K562 (cell line): ENCODE results near the gene TOX3. TPM values are rescaled to one million over a fixed set of nuclear protein-coding genes. Genes with fewer than 3 reads are reported as not detected.

Source experiments
- ATAC-seq: fragments of 200-7000 bp; cut with Tn5 transposase; 3 replicates; pipeline ENCODE4 v1.9.1; 2020; ENCODE audit warnings: moderate library complexity
- BruUV-seq: library from RNA; stranded (reverse); fragments of 400-500 nt; replicated peaks from 2 replicates; lab custom pipeline; 2021; lab: Mats Ljungman, UMichigan
- CTCF ChIA-PET: fragments of 300-600 bp; formaldehyde crosslinking; extraction: SDS; loops from one replicate; lab custom pipeline; 2021; ENCODE audit warnings: low intra/inter-chr PET ratio; lab: Yijun Ruan, JAX
- POLR2A ChIA-PET: fragments of 300-600, 350-650 bp; sonication (Branson Sonifier 250); formaldehyde crosslinking; extraction: SDS; loops from one replicate; lab custom pipeline; 2021; ENCODE audit warnings: antibody characterized with exemption, inconsistent platforms; lab: Yijun Ruan, JAX
- DNase-seq, 4 experiments: peaks; one replicate each; pipeline versions ENCODE4 v3.0.0 to v3.0.0-alpha.2; 2011 to 2018; ENCODE audit warnings: low spot score in 3 of 4, mixed read lengths in 3 of 4; ENCODE audit errors: extremely low read depth in 1 of 4
- FAIRE-seq: peaks from 2 replicates; lab custom pipeline; 2011; peaks lifted over from hg19 to GRCh38; lab: Jason Lieb, UNC
- H2AFZ ChIP-seq: 2 replicates; pipeline ENCODE4 v1.6.0; 2011; ENCODE audit warnings: low read depth, low read length, control low read depth, inconsistent platforms
- H3K27ac ChIP-seq: fragments of 200-600 bp; 3 replicates; pipeline ENCODE4 v1.8.0; 2011; ENCODE audit warnings: low read depth, mild to moderate bottlenecking, control low read depth, inconsistent platforms, low read length, moderate library complexity, mixed read lengths; ENCODE audit errors: extremely low read depth
- H3K27me3 ChIP-seq, 2 experiments: fragments of 300-600 bp in 1 of 2; 2 replicates in 1 of 2; 3 replicates in 1 of 2; pipeline versions ENCODE4 v1.6.0 to v1.8.0; 2011; ENCODE audit warnings: inconsistent platforms in 2 of 2, low read length in 2 of 2, mild to moderate bottlenecking in 1 of 2, mixed read lengths in 1 of 2, moderate library complexity in 1 of 2; ENCODE audit not compliant: control insufficient read depth in 2 of 2, insufficient read depth in 2 of 2
- H3K36me3 ChIP-seq: fragments of 300-600 bp; 3 replicates; pipeline ENCODE4 v1.8.0; 2011; ENCODE audit warnings: mild to moderate bottlenecking, low read length, inconsistent platforms; ENCODE audit not compliant: control insufficient read depth, insufficient read depth
- H3K4me1 ChIP-seq, 2 experiments: fragments of 200-600 bp in 1 of 2; replicated peaks in 1 of 2; 2 replicates in 1 of 2; 3 replicates in 1 of 2; pipeline versions ENCODE4 v1.5.1 to v1.8.0; 2011; ENCODE audit warnings: inconsistent platforms in 2 of 2, low read length in 2 of 2, mild to moderate bottlenecking in 1 of 2, mixed read lengths in 1 of 2, moderate library complexity in 1 of 2; ENCODE audit not compliant: control insufficient read depth in 2 of 2, insufficient read depth in 2 of 2
- H3K4me2 ChIP-seq: 2 replicates; pipeline ENCODE4 v1.6.1; 2011; ENCODE audit warnings: low read length, control low read depth, inconsistent platforms, mixed read lengths; ENCODE audit not compliant: insufficient read depth
- H3K4me3 ChIP-seq: fragments of 200-600 bp; sonication (generic), shearing (Covaris generic); 2 replicates; pipeline ENCODE4 v1.5.1; 2016; ENCODE audit warnings: control low read depth, inconsistent platforms
- H3K79me2 ChIP-seq: fragments of 200-600 bp; 3 replicates; pipeline ENCODE4 v1.8.0; 2011; ENCODE audit warnings: low read length, inconsistent platforms; ENCODE audit not compliant: control insufficient read depth, insufficient read depth
- H3K9ac ChIP-seq, 2 experiments: 2 replicates each; pipeline versions ENCODE4 v1.6.0 to v1.6.1; 2011; ENCODE audit warnings: low read depth in 2 of 2, low read length in 2 of 2, control low read depth in 1 of 2, inconsistent platforms in 1 of 2, mild to moderate bottlenecking in 1 of 2, mixed read lengths in 1 of 2; ENCODE audit not compliant: insufficient read depth in 1 of 2
- H3K9me1 ChIP-seq: one replicate; pipeline ENCODE4 v1.6.0; 2011; ENCODE audit warnings: inconsistent platforms, mild to moderate bottlenecking, low read length, moderate library complexity; ENCODE audit not compliant: control insufficient read depth, insufficient read depth
- H3K9me3 ChIP-seq: replicated peaks from 2 replicates; pipeline ENCODE4 v1.5.1; 2011; ENCODE audit warnings: low read depth, low read length, inconsistent platforms; ENCODE audit not compliant: control insufficient read depth, insufficient read depth
- H4K20me1 ChIP-seq: replicated peaks from 2 replicates; pipeline ENCODE4 v1.6.1; 2011; ENCODE audit warnings: low read length, inconsistent platforms, mixed read lengths; ENCODE audit not compliant: control insufficient read depth, insufficient read depth
- FOXJ2 ChIP-seq: fragments of 200-800 bp; sonication (Bioruptor generic); IDR thresholded peaks from 2 replicates; pipeline ENCODE4 v1.6.1; 2016; ENCODE audit warnings: missing genetic modification characterization, missing compliant biosample characterization
- HDAC6 ChIP-seq: IDR thresholded peaks from 2 replicates; pipeline ENCODE4 v1.6.1; 2012; ENCODE audit warnings: low read depth, mild to moderate bottlenecking, control low read depth, inconsistent platforms, low read length, moderate library complexity
- HNRNPL ChIP-seq: fragments of 200-400 bp; formaldehyde crosslinking; IDR thresholded peaks from 2 replicates; pipeline ENCODE4 v1.6.1; 2017; ENCODE audit warnings: low read depth, mild to moderate bottlenecking, low read length
- MYBL2 ChIP-seq, 2 experiments: fragments of 450-650 bp in 1 of 2; sonication (generic) in 1 of 2; formaldehyde crosslinking in 1 of 2; IDR thresholded peaks; 2 replicates each; pipeline versions ENCODE4 v1.6.1 to v1.8.1; 2017 to 2022; ENCODE audit warnings: borderline replicate concordance in 1 of 2, inconsistent platforms in 1 of 2, low read depth in 1 of 2, mild to moderate bottlenecking in 1 of 2, missing genetic modification reagents in 1 of 2, moderate library complexity in 1 of 2
- PTBP1 ChIP-seq: fragments of 200-400 bp; formaldehyde crosslinking; IDR thresholded peaks from 2 replicates; pipeline ENCODE4 v1.6.1; 2017; ENCODE audit warnings: low read depth, low read length
- SOX6 ChIP-seq: fragments of 450-650 bp; IDR thresholded peaks from 2 replicates; pipeline ENCODE4 v1.6.1; 2014; ENCODE audit warnings: mild to moderate bottlenecking
- TSC22D4 ChIP-seq: fragments of 450-650 bp; IDR thresholded peaks from 2 replicates; pipeline ENCODE4 v1.6.1; 2016; ENCODE audit warnings: missing genetic modification characterization, missing biosample characterization, control low read depth
- ZNF239 ChIP-seq: fragments of 250-450 bp; sonication (Bioruptor Pico); IDR thresholded peaks from 2 replicates; pipeline ENCODE4 v1.4.0; 2020; ENCODE audit warnings: mild to moderate bottlenecking
- ZZZ3 ChIP-seq: fragments of 450-650 bp; IDR thresholded peaks from 2 replicates; pipeline ENCODE4 v1.6.1; 2016; ENCODE audit warnings: antibody characterized with exemption, mild to moderate bottlenecking, moderate library complexity
- WGBS: fragments of 100-300 bp; shearing (Covaris generic); methylation state at CpG from one replicate; pipeline ENCODE4 v1.1.6; 2016; ENCODE audit warnings: low coverage, mixed read lengths; ENCODE audit not compliant: insufficient coverage; ENCODE audit errors: missing lambda C conversion rate; 5-methylcytosine and 5-hydroxymethylcytosine counted together
- in situ Hi-C: fragments of 300-500 bp; cut with MboI; formaldehyde crosslinking; loops from 4 replicates; pipeline ENCODE4 v1.15.0; 2018; ENCODE audit warnings: inconsistent platforms, mixed read lengths
- intact Hi-C: fragments of 100-400 bp; cut with micrococcal nuclease; formaldehyde crosslinking; loops from 2 replicates; pipeline ENCODE4 v1.14.2; 2022
- polyA plus RNA-seq, 8 experiments: library from polyadenylated mRNA; depleted of rRNA in 4 of 8; stranded (reverse) in 5 of 8; unstranded in 3 of 8; fragments of >200 nt; fragmentation: Nextera tagmentation in 2 of 8; fragmentation: Illumina TruSeq in 1 of 8; extraction: Ambion mirVana in 2 of 8; extraction: Trizol in 1 of 8; gene quantifications; 2 replicates each; pipeline versions ENCODE4 v1.2.1 to v1.2.3, GENCODE V29; 2011 to 2014; ENCODE audit warnings: inconsistent platforms in 1 of 8, missing spikeins in 1 of 8
- total RNA-seq, 7 experiments: library from RNA; depleted of rRNA in 6 of 7; stranded (reverse); fragments of >200 nt in 6 of 7; fragmentation: Illumina TruSeq in 2 of 7; extraction: Trizol in 2 of 7; gene quantifications; 2 replicates each; pipeline versions ENCODE4 v1.2.1 to v1.2.3, GENCODE V29; 2011 to 2021; ENCODE audit warnings: low replicate concordance in 1 of 7
- TF ChIP-seq, protein P1 (sequence below): sonication (generic); formaldehyde crosslinking; IDR thresholded peaks from 2 replicates; pipeline ENCODE4 v1.5.0; 2020; ENCODE audit warnings: missing genetic modification reagents
- TF ChIP-seq, protein P2 (sequence below): IDR thresholded peaks from 2 replicates; pipeline ENCODE4 v1.6.1; 2012; ENCODE audit warnings: low read depth, low read length, improper control_type of control experiment, borderline replicate concordance

Gene TOX3
- total and polyA plus RNA-seq, 9 of the 15 experiments (the other 6 are each of a cell fraction or from before 2014, with no cell fraction given), result not detected

DNA sequence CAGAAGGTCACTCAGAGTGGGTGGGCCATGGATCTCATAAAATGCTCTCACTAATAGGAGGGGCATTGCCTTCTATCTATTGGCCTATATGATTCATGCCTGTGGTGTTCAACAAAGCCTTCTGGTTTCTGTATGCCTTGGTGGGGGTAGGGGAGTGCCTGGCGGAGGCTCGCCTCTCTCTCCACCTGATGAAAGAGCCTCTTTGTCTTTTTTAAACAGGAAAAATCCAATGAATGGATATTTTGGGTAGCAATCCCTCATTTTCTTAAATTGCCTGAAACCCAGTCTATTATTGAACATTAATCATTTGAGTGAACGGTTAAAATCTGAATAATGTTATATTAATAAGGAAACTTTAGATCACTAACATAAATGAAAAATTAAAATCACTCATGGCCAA is 90.6 kb downstream of the TOX3 start:
- no peaks in the 10 kb centered on the region for H4K20me1 ChIP-seq
- no peaks in the 10 kb centered on the region for H3K27me3 ChIP-seq
- no peaks in the 10 kb centered on the region for H3K4me1 ChIP-seq
- H3K36me3 ChIP-seq, result no peaks in the 10 kb centered on the region
- no peak overlapping the region for H3K4me2 ChIP-seq
- in situ Hi-C loops, result no loop called here
- no TSS peak for BruUV-seq
- no peaks in the 10 kb centered on the region for H3K9me1 ChIP-seq
- POLR2A ChIA-PET, result no interaction called here
- no peak overlapping the region for H3K9ac ChIP-seq
- TF ChIP-seq FOXJ2 (tag), result no peak
- no peak for TF ChIP-seq SOX6
- TF ChIP-seq HDAC6, result no peak
- no peak for TF ChIP-seq HNRNPL
- no peak for TF ChIP-seq TSC22D4 (tag)
- TF ChIP-seq PTBP1, result no peak
- TF ChIP-seq ZZZ3, result no peak
- TF ChIP-seq, protein P1, sequence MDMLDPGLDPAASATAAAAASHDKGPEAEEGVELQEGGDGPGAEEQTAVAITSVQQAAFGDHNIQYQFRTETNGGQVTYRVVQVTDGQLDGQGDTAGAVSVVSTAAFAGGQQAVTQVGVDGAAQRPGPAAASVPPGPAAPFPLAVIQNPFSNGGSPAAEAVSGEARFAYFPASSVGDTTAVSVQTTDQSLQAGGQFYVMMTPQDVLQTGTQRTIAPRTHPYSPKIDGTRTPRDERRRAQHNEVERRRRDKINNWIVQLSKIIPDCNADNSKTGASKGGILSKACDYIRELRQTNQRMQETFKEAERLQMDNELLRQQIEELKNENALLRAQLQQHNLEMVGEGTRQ (CRISPR knock-in tag), result no peak
- no peak for TF ChIP-seq ZNF239 (CRISPR knock-in tag)
- TF ChIP-seq, protein P2, sequence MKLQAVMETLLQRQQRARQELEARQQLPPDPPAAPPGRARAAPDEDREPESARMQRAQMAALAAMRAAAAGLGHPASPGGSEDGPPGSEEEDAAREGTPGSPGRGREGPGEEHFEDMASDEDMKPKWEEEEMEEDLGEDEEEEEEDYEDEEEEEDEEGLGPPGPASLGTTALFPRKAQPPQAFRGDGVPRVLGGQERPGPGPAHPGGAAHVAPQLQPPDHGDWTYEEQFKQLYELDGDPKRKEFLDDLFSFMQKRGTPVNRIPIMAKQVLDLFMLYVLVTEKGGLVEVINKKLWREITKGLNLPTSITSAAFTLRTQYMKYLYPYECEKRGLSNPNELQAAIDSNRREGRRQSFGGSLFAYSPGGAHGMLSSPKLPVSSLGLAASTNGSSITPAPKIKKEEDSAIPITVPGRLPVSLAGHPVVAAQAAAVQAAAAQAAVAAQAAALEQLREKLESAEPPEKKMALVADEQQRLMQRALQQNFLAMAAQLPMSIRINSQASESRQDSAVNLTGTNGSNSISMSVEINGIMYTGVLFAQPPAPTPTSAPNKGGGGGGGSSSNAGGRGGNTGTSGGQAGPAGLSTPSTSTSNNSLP, result no peak
- no peak for TF ChIP-seq MYBL2 (IDR thresholded peaks at IDR 0.05; ENCODE audit: low read depth)
- TF ChIP-seq MYBL2 (CRISPR knock-in tag; IDR thresholded peaks at IDR 0.05; ENCODE audit: borderline replicate concordance), result no peak
- 0% methylated on average over 3 of the region's 3 CpGs for WGBS
- no peaks in the 10 kb centered on the region; the same call in 1 of the 2 replicates for H3K9me3 ChIP-seq
- intact Hi-C loops, result no loop called here
- no peak overlapping the region for H3K27ac ChIP-seq
- H3K4me3 ChIP-seq, result no peak overlapping the region
- no peak for FAIRE-seq
- no peak for ATAC-seq
- no peaks in the 10 kb centered on the region for H3K79me2 ChIP-seq
- CTCF ChIA-PET, result no interaction called here
- DNase-seq, result no peak
- H2AFZ ChIP-seq, result no peak overlapping the region
